ENCODE results near the gene SSH2. TPM values are rescaled to one million over a fixed set of nuclear protein-coding genes. Genes with fewer than 3 reads are reported as not detected.

Gene SSH2
- total RNA-seq, 2 experiments from 2014 or later: 37.5 to 43.5 TPM

- H3K36me3 Mint-ChIP-seq (ENCODE audit: low read depth): no peaks in the 10 kb centered on the region
- H3K4me1 Mint-ChIP-seq (ENCODE audit: low read depth): peaks cover 35% of the 10 kb centered on the region
- DNase-seq: no peak
- H3K27me3 Mint-ChIP-seq: peaks cover 2% of the 10 kb centered on the region
- no peaks in the 10 kb centered on the region for H3K9me3 Mint-ChIP-seq
- no peak for TF ChIP-seq CTCF (IDR thresholded peaks at IDR 0.05)
- no peak for ATAC-seq
- no peak overlapping the region for H3K27ac Mint-ChIP-seq
- ChIA-PET CTCF (interaction anchor here (0.7 to 8.5 kb wide), 34 partner anchors 8 to 468 kb away, joined by 3 to 172 read pairs (median 6); partner anchors contain the start of genes ABHD15, ANKRD13B, GIT1 and SSH2), POLR2A (interaction anchor here (1.0 to 4.2 kb wide), 24 partner anchors 8 to 470 kb away, joined by 3 to 32 read pairs (median 6); partner anchors contain the start of genes ANKRD13B and TP53I13)
- intact Hi-C loops (cut with micrococcal nuclease): loop anchor here (5.0 kb wide), 1 partner anchor 34 kb away; no protein-coding TSS in a partner anchor
- H3K4me3 Mint-ChIP-seq: peak overlapping the region; percentile 84
Measured at GRCh38 chr17:29616300-29617048, 313.6 kb downstream of the SSH2 start.

DNA sequence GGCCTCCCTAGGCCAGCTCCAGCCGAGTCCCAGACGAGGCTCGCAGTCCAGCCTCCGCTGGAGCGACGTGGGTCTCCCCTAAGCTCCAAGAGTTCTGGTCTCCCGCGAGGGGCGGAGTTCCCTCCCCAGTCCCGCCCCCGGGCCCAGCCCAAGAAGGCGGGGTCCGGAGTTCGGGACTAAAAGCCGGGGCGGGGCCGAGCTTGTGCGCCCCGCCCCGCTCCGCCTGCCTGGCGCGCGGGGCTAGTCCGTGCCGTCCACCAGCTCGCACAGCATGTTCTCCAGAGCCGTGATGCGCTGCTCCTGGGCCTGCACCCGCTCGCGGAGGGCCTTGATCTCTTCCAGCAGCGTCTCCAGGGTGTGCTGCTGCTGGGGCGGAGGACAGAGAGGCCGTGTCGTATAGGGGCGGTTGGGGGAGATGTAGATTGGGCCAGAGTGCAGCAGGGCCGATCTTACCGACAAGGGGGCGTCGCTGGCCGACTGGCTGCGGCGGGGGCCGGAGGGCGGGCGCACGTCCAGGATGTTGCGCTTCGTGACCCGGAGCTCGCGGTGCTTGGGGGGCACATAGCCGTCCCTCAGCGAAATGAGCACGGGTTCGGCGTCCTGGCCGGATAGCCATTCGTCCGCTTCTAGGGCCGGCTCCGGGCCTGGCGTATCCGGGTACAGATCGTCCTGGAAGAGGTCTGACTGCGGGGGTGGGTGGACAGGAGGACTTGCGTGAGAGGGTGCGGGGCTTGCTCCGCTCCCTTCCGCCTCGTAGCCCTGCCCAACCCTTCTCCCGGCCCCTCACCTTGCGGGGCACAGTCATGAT lies 314.3 kb downstream of the SSH2 start:
- Mint-ChIP-seq H3K36me3 (ENCODE audit: low read depth) (no peaks in the 10 kb centered on the region), H3K27ac (peak overlapping the region; percentile 67), H3K4me3 (peak overlapping the region; percentile 84), H3K27me3 (peaks cover 2% of the 10 kb centered on the region), H3K4me1 (ENCODE audit: low read depth) (peaks cover 35% of the 10 kb centered on the region), H3K9me3 (no peaks in the 10 kb centered on the region)
- TF ChIP-seq CTCF (IDR thresholded peaks at IDR 0.05): no peak
- ATAC-seq (peak; percentile 58), DNase-seq (peak; percentile 87)
- intact Hi-C loops (cut with micrococcal nuclease): loop anchor here (5.0 kb wide), 1 partner anchor 33 kb away; no protein-coding TSS in a partner anchor
- ChIA-PET POLR2A (interaction anchor here (0.9 to 4.2 kb wide), 10 partner anchors 9 to 471 kb away, joined by 3 to 32 read pairs (median 3); partner anchors contain the start of gene ANKRD13B), CTCF (interaction anchor here (0.9 to 8.5 kb wide), 17 partner anchors 9 to 467 kb away, joined by 3 to 172 read pairs (median 8); partner anchors contain the start of genes ABHD15, ANKRD13B, GIT1 and SSH2)

DNA sequence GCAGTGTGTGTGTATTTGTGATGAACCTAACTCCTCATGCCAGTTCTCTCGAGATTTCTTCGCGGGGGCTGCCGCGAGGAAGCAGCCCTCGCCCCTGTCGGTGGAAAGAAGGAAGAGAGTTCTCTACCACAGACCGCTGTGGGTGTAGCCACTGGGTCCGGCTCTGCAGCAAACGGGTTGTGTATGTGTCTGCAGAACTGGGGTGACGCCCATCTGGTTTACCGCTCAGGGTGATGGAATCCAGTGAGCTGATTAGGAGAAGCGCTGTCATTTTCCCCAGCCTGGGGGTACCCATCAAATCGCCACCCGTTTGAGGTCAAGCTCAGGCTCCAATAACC lies 315.0 kb downstream of the SSH2 start:
- H3K9me3 Mint-ChIP-seq: no peaks in the 10 kb centered on the region
- intact Hi-C loops (cut with micrococcal nuclease): loop anchor here (5.0 kb wide), 1 partner anchor 33 kb away; no protein-coding TSS in a partner anchor
- H3K36me3 Mint-ChIP-seq (ENCODE audit: low read depth): no peaks in the 10 kb centered on the region
- DNase-seq: peak; percentile 80
- ATAC-seq: peak; percentile 15
- peak overlapping the region; percentile 49 for H3K27ac Mint-ChIP-seq
- peaks cover 35% of the 10 kb centered on the region for H3K4me1 Mint-ChIP-seq (ENCODE audit: low read depth)
- peaks cover 2% of the 10 kb centered on the region for H3K27me3 Mint-ChIP-seq
- ChIA-PET CTCF (interaction anchor here (0.9 to 8.5 kb wide), 12 partner anchors 8 to 316 kb away, joined by 3 to 172 read pairs (median 11); partner anchors contain the start of genes ABHD15, ANKRD13B, GIT1 and SSH2), POLR2A (interaction anchor here (0.9 to 4.2 kb wide), 6 partner anchors 23 to 145 kb away, joined by 3 to 32 read pairs (median 4); partner anchors contain the start of gene ANKRD13B)
- peak; percentile 21 for TF ChIP-seq CTCF (IDR thresholded peaks at IDR 0.05)
- H3K4me3 Mint-ChIP-seq: peak overlapping the region; percentile 84

DNA sequence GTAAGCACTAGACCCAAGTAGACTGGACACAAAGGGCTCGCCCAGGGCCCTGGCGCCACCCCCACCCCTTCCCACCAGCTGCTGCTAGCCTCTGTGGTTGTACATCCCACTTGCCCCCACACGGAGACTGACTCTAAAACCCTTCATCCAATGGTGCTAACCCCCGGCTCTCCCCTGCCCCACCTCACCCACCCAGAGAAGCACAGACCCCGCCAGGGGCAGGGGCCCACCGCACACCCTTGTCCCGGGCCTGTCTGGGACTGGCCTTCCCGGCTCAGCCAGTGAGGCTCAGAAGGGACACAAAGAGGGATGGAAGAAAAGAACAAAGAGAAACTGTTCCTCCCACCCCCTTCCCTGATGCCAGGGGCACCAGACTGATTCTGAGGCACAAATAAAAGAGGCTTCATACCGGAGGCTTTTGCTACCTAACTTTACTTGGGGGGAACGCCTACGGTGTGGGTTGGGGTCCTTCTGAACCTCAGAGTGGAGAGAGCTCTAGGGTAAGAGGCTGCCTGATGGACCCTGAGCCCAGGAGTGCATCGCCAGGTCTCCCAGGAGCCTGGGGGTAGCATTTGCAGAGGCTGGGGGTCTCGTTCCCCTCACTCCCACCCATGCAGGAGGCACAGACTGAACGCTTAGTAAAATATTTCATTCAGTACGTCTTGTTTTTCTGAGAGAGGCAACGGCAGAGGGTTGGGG lies 315.5 kb downstream of the SSH2 start:
- CTCF ChIA-PET: interaction anchor here (1.4 to 8.5 kb wide), 8 partner anchors 10 to 316 kb away, joined by 3 to 172 read pairs (median 13); partner anchors contain the start of genes ABHD15, ANKRD13B, GIT1 and SSH2
- Mint-ChIP-seq H3K9me3 (no peaks in the 10 kb centered on the region), H3K27ac (peak overlapping the region; percentile 49), H3K27me3 (peaks cover 2% of the 10 kb centered on the region), H3K36me3 (ENCODE audit: low read depth) (no peaks in the 10 kb centered on the region), H3K4me3 (peak overlapping the region; percentile 84), H3K4me1 (ENCODE audit: low read depth) (peaks cover 35% of the 10 kb centered on the region)
- TF ChIP-seq CTCF (IDR thresholded peaks at IDR 0.05): no peak
- ATAC-seq: no peak
- intact Hi-C loops (cut with micrococcal nuclease): loop anchor here (5.0 kb wide), 1 partner anchor 32 kb away; no protein-coding TSS in a partner anchor
- no peak for DNase-seq
- POLR2A ChIA-PET: interaction anchor here (1.3 to 4.2 kb wide), 6 partner anchors 9 to 47 kb away, joined by 3 to 32 read pairs (median 6); partner anchors contain the start of genes ABHD15, ANKRD13B and CORO6
